ENCODE measurements around the gene AKAP6.

Gene AKAP6

DNA sequence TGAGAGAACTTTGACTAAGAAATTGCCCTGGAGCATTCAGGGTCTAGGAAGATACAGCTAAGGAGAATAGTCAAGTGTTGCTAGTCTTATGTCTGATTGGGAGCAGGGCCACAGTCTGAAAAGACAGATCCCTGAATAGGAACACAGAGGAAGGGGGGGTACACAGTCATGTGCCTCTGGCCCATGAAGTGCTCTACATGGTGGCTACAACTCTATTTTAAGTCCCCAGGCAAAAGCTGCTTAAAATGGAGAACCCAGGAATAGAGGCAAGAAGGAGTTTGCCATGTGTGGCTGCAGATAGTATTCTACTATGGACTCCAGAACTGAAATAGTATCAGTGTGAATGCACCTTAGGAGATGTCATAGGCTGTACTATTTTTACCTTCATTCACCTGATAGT is 491.6 kb downstream of the AKAP6 start:
- DNase-seq (ENCODE audit: insufficient read length, low spot score) (no peak), FAIRE-seq (no peak)

DNA sequence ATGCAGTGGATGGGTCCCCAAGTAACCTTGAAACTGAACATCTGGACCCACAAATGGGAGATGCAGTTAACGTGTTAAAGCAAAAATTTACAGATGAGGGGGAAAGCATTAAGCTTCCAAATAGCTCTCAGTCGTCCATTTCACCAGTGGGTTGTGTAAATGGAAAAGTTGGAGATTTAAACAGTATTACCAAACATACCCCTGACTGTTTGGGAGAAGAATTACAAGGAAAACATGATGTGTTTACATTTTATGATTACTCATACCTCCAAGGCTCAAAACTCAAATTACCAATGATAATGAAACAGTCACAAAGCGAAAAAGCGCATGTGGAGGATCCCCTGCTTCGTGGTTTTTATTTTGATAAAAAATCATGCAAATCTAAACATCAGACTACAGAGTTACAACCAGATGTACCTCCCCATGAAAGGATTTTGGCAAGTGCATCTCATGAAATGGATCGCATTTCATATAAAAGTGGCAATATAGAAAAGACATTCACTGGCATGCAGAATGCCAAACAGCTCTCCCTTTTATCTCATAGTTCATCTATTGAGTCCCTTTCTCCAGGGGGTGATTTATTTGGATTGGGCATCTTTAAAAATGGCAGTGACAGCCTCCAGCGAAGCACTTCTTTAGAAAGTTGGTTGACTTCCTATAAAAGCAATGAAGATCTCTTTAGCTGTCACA is 493.0 kb downstream of the AKAP6 start:
- no peak for DNase-seq (ENCODE audit: insufficient read length, low spot score)
- TF ChIP-seq, protein P1, sequence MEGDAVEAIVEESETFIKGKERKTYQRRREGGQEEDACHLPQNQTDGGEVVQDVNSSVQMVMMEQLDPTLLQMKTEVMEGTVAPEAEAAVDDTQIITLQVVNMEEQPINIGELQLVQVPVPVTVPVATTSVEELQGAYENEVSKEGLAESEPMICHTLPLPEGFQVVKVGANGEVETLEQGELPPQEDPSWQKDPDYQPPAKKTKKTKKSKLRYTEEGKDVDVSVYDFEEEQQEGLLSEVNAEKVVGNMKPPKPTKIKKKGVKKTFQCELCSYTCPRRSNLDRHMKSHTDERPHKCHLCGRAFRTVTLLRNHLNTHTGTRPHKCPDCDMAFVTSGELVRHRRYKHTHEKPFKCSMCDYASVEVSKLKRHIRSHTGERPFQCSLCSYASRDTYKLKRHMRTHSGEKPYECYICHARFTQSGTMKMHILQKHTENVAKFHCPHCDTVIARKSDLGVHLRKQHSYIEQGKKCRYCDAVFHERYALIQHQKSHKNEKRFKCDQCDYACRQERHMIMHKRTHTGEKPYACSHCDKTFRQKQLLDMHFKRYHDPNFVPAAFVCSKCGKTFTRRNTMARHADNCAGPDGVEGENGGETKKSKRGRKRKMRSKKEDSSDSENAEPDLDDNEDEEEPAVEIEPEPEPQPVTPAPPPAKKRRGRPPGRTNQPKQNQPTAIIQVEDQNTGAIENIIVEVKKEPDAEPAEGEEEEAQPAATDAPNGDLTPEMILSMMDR (IDR thresholded peaks at IDR 0.05; ENCODE audit: insufficient read depth, missing control alignments): no peak
- FAIRE-seq: no peak

More for the DNA sequence above, 491.6 kb downstream of the AKAP6 start:
- TF ChIP-seq, protein P1 (IDR thresholded peaks at IDR 0.05; ENCODE audit: insufficient read depth, missing control alignments): no peak

DNA sequence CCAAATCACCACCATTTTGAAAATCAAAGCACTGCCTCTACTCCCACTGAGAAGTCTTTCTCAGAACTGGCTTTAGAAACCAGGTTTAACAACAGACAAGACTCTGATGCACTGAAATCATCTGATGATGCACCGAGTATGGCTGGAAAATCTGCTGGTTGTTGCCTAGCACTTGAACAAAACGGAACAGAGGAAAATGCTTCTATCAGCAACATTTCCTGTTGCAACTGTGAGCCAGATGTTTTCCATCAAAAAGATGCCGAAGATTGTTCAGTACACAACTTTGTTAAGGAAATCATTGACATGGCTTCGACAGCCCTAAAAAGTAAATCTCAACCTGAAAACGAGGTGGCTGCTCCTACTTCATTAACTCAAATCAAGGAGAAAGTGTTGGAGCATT is 494.6 kb downstream of the AKAP6 start:
- FAIRE-seq: no peak
- TF ChIP-seq, protein P1 (IDR thresholded peaks at IDR 0.05; ENCODE audit: insufficient read depth, missing control alignments): no peak
- no peak for DNase-seq (ENCODE audit: insufficient read length, low spot score)

DNA sequence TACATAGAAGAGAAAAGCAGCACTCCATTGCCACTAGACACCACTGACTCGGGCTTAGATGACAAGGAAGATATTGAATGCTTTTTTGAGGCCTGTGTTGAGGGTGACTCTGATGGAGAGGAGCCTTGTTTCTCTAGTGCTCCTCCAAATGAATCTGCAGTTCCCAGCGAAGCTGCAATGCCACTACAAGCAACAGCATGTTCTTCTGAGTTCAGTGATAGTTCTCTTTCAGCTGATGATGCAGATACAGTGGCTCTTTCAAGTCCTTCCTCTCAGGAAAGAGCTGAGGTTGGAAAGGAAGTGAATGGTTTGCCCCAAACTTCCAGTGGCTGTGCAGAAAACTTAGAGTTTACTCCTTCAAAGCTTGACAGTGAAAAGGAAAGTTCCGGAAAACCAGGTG is 495.1 kb downstream of the AKAP6 start:
- TF ChIP-seq, protein P1 (IDR thresholded peaks at IDR 0.05; ENCODE audit: insufficient read depth, missing control alignments): no peak
- no peak for FAIRE-seq
- no peak for DNase-seq (ENCODE audit: insufficient read length, low spot score)

DNA sequence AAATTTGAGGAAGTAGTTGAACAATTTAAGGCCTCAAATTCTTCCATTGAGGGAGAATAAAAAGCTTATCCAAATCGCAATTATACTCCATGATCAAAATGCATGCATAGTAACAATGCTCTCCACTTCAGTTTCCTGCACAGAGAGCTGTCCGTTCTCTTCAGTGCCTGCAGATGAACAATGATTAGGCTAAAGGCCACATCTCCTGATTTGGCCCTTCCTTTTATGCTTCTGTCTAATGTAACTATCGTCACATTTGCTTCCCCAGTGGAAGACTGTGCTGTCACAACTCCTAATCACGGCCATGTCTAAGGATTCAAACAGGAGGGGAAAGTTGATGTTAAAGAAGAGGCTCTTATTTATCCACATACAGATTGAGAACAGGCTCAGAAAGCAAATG is 496.0 kb downstream of the AKAP6 start:
- TF ChIP-seq, protein P1 (IDR thresholded peaks at IDR 0.05; ENCODE audit: insufficient read depth, missing control alignments): no peak
- DNase-seq (ENCODE audit: insufficient read length, low spot score): no peak
- no peak for FAIRE-seq

DNA sequence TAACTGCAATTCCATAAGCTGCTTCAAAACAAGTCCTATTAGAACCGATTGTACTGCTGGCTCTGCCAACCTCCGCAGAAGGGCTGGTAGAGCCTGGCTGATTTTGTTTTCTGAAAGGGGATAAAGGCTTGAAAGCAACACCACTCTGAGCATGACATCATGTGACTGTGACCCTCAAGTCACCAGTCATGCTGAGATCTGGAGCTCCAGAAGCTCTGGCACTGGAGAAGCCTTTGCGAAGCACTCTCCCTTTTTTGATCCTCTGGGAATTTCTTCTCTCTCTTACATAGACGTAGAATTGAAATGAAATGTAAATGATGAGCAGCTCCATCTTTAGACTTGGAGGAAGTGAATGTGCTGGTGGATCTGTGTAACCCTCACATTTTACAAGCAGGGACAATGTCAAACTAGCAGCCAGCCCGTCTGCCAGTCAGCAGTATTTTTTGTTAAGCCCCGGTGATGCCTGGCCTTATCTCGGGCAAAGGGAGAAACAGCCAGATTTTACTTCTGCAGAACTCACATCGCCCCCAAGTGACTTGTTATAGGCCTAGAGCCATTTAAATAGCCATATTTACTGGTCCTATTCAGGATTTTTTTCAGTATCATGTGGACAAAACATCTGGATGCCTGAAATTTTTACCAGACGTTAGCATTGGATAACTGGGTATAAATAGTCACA is 497.4 kb downstream of the AKAP6 start:
- no peak for DNase-seq (ENCODE audit: insufficient read length, low spot score)
- TF ChIP-seq, protein P1 (IDR thresholded peaks at IDR 0.05; ENCODE audit: insufficient read depth, missing control alignments): no peak
- FAIRE-seq: no peak

DNA sequence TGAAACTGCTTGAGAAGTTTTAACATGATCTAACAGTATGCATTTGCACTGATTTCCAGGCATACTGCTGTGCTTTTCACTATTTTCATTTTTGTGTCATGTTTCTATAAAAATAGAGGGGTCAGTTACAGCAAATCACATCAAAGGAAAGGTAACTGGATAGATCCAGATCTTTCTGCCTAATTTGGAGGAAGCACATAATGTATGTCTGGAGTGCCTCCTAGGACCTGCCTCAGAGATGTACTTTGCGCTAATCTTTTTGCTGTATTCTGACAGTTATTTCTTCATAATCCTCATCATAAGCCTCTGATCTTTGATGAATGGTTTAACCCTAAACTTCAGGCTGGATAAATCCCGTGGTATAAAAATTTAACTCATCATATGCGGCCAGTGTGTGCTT is 498.4 kb downstream of the AKAP6 start:
- TF ChIP-seq, protein P1 (IDR thresholded peaks at IDR 0.05; ENCODE audit: insufficient read depth, missing control alignments): no peak
- DNase-seq (ENCODE audit: insufficient read length, low spot score): no peak
- FAIRE-seq: peak; percentile 48

Data from D721Med (cell line).